Measurements from ENCODE around the gene TBC1D5.

- TF ChIP-seq CTCF (IDR thresholded peaks at IDR 0.05) (no peak), POLR2A (IDR thresholded peaks at IDR 0.05) (no peak)
These were observed 451.5 kb downstream of the TBC1D5 start for GRCh38 chr3:17290894-17291293.
